HepG2 (cell line): ENCODE data around the gene HPS4. TPM values are rescaled to one million over a fixed set of nuclear protein-coding genes. Genes with fewer than 3 reads are reported as not detected.

Experiments
- ATAC-seq: fragments of 200-7000 bp; cut with Tn5 transposase; 3 replicates; pipeline ENCODE4 v1.9.1; 2020; ENCODE audit warnings: mild to moderate bottlenecking, moderate library complexity
- BruUV-seq: library from RNA; stranded (reverse); fragments of 400-500 nt; replicated peaks from 2 replicates; lab custom pipeline; 2021; lab: Mats Ljungman, UMichigan
- CTCF ChIA-PET: fragments of 300-600 bp; formaldehyde crosslinking; extraction: SDS; loops from one replicate; lab custom pipeline; 2021; ENCODE audit warnings: low total read pairs, inconsistent platforms, low intra/inter-chr PET ratio; lab: Yijun Ruan, JAX
- POLR2A ChIA-PET: fragments of 350-600 bp; sonication (Branson Sonifier 250); formaldehyde crosslinking; loops from one replicate; lab custom pipeline; 2020; ENCODE audit warnings: antibody characterized with exemption, inconsistent platforms; lab: Yijun Ruan, JAX
- DNase-seq: peaks from one replicate; pipeline ENCODE4 v3.0.0-alpha.2; 2015; ENCODE audit warnings: low spot score
- FAIRE-seq: peaks from 3 replicates; lab custom pipeline; 2011; peaks lifted over from hg19 to GRCh38; lab: Jason Lieb, UNC
- H2AFZ ChIP-seq: one replicate; pipeline ENCODE4 v1.6.1; 2011; ENCODE audit warnings: low read length, inconsistent platforms
- H3K27ac ChIP-seq: fragments of 300-600 bp; 3 replicates; pipeline ENCODE4 v1.8.0; 2011; ENCODE audit warnings: mixed run types, mild to moderate bottlenecking, mixed read lengths, low read length, inconsistent platforms; ENCODE audit not compliant: insufficient read depth; ENCODE audit errors: extremely low read length
- H3K27me3 ChIP-seq, 2 experiments: fragments of 200-600 bp in 1 of 2; 2 replicates in 1 of 2; 3 replicates in 1 of 2; pipeline versions ENCODE4 v1.6.0 to v1.8.0; 2011; ENCODE audit warnings: low read length in 2 of 2, mild to moderate bottlenecking in 2 of 2, moderate library complexity in 2 of 2, inconsistent platforms in 1 of 2; ENCODE audit not compliant: insufficient read depth in 2 of 2, control insufficient read depth in 1 of 2
- H3K36me3 ChIP-seq, 2 experiments: fragments of 200-600 bp in 1 of 2; replicated peaks in 1 of 2; 2 replicates in 1 of 2; 3 replicates in 1 of 2; pipeline versions ENCODE4 v1.5.1 to v1.8.0; 2011; ENCODE audit warnings: low read length in 2 of 2, inconsistent platforms in 1 of 2; ENCODE audit not compliant: insufficient read depth in 2 of 2, control insufficient read depth in 1 of 2
- H3K4me1 ChIP-seq: 2 replicates; pipeline ENCODE4 v1.5.1; 2012; ENCODE audit warnings: low read length, inconsistent platforms; ENCODE audit not compliant: insufficient read depth
- H3K4me2 ChIP-seq: 2 replicates; pipeline ENCODE4 v1.6.0; 2011; ENCODE audit warnings: low read depth, low read length, inconsistent platforms
- H3K4me3 ChIP-seq, 3 experiments: fragments of 200-600 bp in 1 of 3; sonication (generic), shearing (Covaris generic) in 1 of 3; replicated peaks in 1 of 3; 2 replicates each; pipeline ENCODE4 v1.5.1; 2011 to 2016; ENCODE audit warnings: low read length in 3 of 3, inconsistent platforms in 2 of 3, low read depth in 2 of 3, mild to moderate bottlenecking in 2 of 3, control low read depth in 1 of 3, mixed read lengths in 1 of 3; ENCODE audit not compliant: insufficient read depth in 1 of 3
- H3K79me2 ChIP-seq: one replicate; pipeline ENCODE4 v1.6.1; 2011; ENCODE audit warnings: low read length, inconsistent platforms; ENCODE audit not compliant: insufficient read depth
- H3K9ac ChIP-seq: 2 replicates; pipeline ENCODE4 v1.6.0; 2011; ENCODE audit warnings: mild to moderate bottlenecking, low read depth, low read length, inconsistent platforms; ENCODE audit not compliant: insufficient read depth
- H3K9me3 ChIP-seq: 2 replicates; pipeline ENCODE4 v1.5.1; 2012; ENCODE audit warnings: mild to moderate bottlenecking, low read length
- H4K20me1 ChIP-seq: 2 replicates; pipeline ENCODE4 v1.6.0; 2011; ENCODE audit warnings: inconsistent platforms, mild to moderate bottlenecking, low read length, moderate library complexity; ENCODE audit not compliant: insufficient read depth
- CENPT ChIP-seq: sonication (generic); formaldehyde crosslinking; IDR thresholded peaks from 2 replicates; pipeline ENCODE4 v1.8.0; 2022; ENCODE audit warnings: low read depth, mild to moderate bottlenecking, moderate library complexity, missing genetic modification reagents
- CHD4 ChIP-seq: fragments of 200-600 bp; sonication (generic); IDR thresholded peaks from 2 replicates; pipeline ENCODE4 v1.7.0; 2017; ENCODE audit warnings: mild to moderate bottlenecking, low read length, borderline replicate concordance
- FOXJ3 ChIP-seq: sonication (generic); formaldehyde crosslinking; IDR thresholded peaks from 2 replicates; pipeline ENCODE4 v1.4.0; 2020; ENCODE audit warnings: missing genetic modification reagents, mild to moderate bottlenecking, borderline replicate concordance
- GZF1 ChIP-seq: sonication (generic); formaldehyde crosslinking; IDR thresholded peaks from 2 replicates; pipeline ENCODE4 v1.5.1; 2020; ENCODE audit warnings: mild to moderate bottlenecking, missing genetic modification reagents
- MAF1 ChIP-seq: sonication (generic); formaldehyde crosslinking; IDR thresholded peaks from 2 replicates; pipeline ENCODE4 v1.5.0; 2020; ENCODE audit warnings: missing genetic modification reagents, borderline replicate concordance
- RAD51 ChIP-seq: fragments of 450-650 bp; IDR thresholded peaks from 2 replicates; pipeline ENCODE4 v1.6.1; 2016; ENCODE audit warnings: borderline replicate concordance
- RXRA ChIP-seq: sonication (generic); formaldehyde crosslinking; IDR thresholded peaks from 2 replicates; pipeline ENCODE4 v1.5.1; 2020; ENCODE audit warnings: missing genetic modification reagents
- ZMAT3 ChIP-seq: sonication (generic); formaldehyde crosslinking; conservative IDR thresholded peaks from 2 replicates; pipeline ENCODE4 v1.7.0; 2021; ENCODE audit warnings: missing genetic modification reagents
- ZNF230 ChIP-seq: sonication (generic); formaldehyde crosslinking; IDR thresholded peaks from 2 replicates; pipeline ENCODE4 v1.4.0; 2020; ENCODE audit warnings: mild to moderate bottlenecking, missing genetic modification reagents
- ZNF232 ChIP-seq: sonication (generic); formaldehyde crosslinking; IDR thresholded peaks from 2 replicates; pipeline ENCODE4 v1.4.0; 2020; ENCODE audit warnings: missing genetic modification reagents, borderline replicate concordance
- ZNF264 ChIP-seq: sonication (generic); formaldehyde crosslinking; IDR thresholded peaks from 2 replicates; pipeline ENCODE4 v1.4.0; 2020; ENCODE audit warnings: missing genetic modification reagents
- WGBS: methylation state at CpG from one replicate; pipeline ENCODE4 v1.1.6; 2017; ENCODE audit warnings: low lambda C conversion rate; 5-methylcytosine and 5-hydroxymethylcytosine counted together
- in situ Hi-C: cut with HindIII; loops from 2 replicates; pipeline ENCODE4 v1.10.0; 2017; ENCODE audit warnings: low pct_unique_long_range_greater_than_20kb; ENCODE audit not compliant: extremely low pct_ligation_motif_present
- intact Hi-C: fragments of 100-400 bp; cut with micrococcal nuclease; formaldehyde crosslinking; loops from one replicate; pipeline ENCODE4 v1.10.0; 2022; ENCODE audit not compliant: unreplicated experiment
- polyA plus RNA-seq, 8 experiments: library from polyadenylated mRNA; depleted of rRNA in 3 of 8; stranded (reverse) in 7 of 8; unstranded in 1 of 8; fragments of >200 nt; fragmentation: Illumina TruSeq in 4 of 8; extraction: Trizol in 4 of 8; gene quantifications; 2 replicates each; pipeline versions ENCODE4 v1.2.1 to v1.2.3, GENCODE V29; 2011 to 2016; ENCODE audit warnings: low read depth in 4 of 8, missing spikeins in 1 of 8, mixed read lengths in 1 of 8; ENCODE audit not compliant: insufficient read depth in 1 of 8
- total RNA-seq, 5 experiments: library from RNA; depleted of rRNA; stranded (reverse); fragments of >200 nt; fragmentation: Illumina TruSeq; extraction: Trizol; gene quantifications; 2 replicates each; pipeline ENCODE4 v1.2.3, GENCODE V29; 2016; ENCODE audit warnings: low read depth in 1 of 5
- TF ChIP-seq, protein P1 (sequence below): sonication (generic); formaldehyde crosslinking; IDR thresholded peaks from 2 replicates; pipeline ENCODE4 v1.5.0; 2020; ENCODE audit warnings: mild to moderate bottlenecking, missing genetic modification reagents
- TF ChIP-seq, protein P2 (sequence below): sonication (generic); formaldehyde crosslinking; IDR thresholded peaks from 2 replicates; pipeline ENCODE4 v1.8.1; 2023; ENCODE audit warnings: mild to moderate bottlenecking, missing genetic modification reagents, borderline replicate concordance
- TF ChIP-seq, protein P3 (sequence below): sonication (generic); formaldehyde crosslinking; IDR thresholded peaks from 2 replicates; pipeline ENCODE4 v1.4.0; 2020; ENCODE audit warnings: missing genetic modification reagents, low read depth, mild to moderate bottlenecking, borderline replicate concordance

HPS4 gene
- total and polyA plus RNA-seq, 2 of the 13 experiments (the other 11 are each of a cell fraction or from before 2014, with no cell fraction given), result 27.4 to 34.0 TPM

DNA sequence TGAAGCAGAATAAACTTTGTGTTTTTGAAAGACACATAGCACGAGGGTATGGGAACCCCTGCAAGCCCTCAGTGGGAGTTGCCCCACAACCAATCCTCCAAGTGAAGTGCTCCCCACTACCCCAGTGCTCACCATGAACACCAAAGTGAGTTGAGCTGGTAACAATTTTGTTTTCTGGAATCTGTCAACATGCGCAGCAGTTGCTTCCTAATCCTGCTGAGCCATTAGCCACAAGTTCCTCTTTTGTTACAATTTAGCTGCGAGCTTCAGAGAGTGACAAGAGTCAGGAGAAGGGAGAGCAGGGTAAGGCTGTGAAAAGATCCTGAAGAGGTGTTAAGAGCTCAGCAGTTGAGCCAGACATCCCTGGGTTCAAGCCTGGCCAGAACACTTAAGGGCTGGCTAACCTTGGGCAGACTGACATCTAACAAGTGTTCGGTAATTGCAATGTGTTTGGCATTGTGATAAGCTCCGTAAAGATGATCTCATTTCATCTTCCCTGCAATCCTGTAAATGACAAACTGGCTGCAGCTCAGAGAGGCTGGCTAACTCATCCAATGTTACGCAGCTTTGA is 78.6 kb downstream of the HPS4 start:
- no peaks in the 10 kb centered on the region for H3K36me3 ChIP-seq
- no peak overlapping the region for H3K4me2 ChIP-seq
- no peaks in the 10 kb centered on the region for H4K20me1 ChIP-seq
- no peak overlapping the region for H3K4me3 ChIP-seq
- intact Hi-C loops, result no loop called here
- no peak overlapping the region for H3K9ac ChIP-seq
- H2AFZ ChIP-seq, result no peak overlapping the region
- ChIA-PET POLR2A (no interaction called here), CTCF (no interaction called here)
- no peaks in the 10 kb centered on the region for H3K4me1 ChIP-seq
- BruUV-seq, result no TSS peak
- DNase-seq (no peak), FAIRE-seq (no peak), ATAC-seq (no peak)
- no peak overlapping the region for H3K27ac ChIP-seq
- 28% methylated on average over 5 of the region's 6 CpGs for WGBS
- no peaks in the 10 kb centered on the region for H3K9me3 ChIP-seq
- no peak for TF ChIP-seq CENPT (CRISPR knock-in tag)
- TF ChIP-seq MAF1 (CRISPR knock-in tag), result no peak
- no peak for TF ChIP-seq CHD4
- no peak for TF ChIP-seq FOXJ3
- TF ChIP-seq, protein P1, sequence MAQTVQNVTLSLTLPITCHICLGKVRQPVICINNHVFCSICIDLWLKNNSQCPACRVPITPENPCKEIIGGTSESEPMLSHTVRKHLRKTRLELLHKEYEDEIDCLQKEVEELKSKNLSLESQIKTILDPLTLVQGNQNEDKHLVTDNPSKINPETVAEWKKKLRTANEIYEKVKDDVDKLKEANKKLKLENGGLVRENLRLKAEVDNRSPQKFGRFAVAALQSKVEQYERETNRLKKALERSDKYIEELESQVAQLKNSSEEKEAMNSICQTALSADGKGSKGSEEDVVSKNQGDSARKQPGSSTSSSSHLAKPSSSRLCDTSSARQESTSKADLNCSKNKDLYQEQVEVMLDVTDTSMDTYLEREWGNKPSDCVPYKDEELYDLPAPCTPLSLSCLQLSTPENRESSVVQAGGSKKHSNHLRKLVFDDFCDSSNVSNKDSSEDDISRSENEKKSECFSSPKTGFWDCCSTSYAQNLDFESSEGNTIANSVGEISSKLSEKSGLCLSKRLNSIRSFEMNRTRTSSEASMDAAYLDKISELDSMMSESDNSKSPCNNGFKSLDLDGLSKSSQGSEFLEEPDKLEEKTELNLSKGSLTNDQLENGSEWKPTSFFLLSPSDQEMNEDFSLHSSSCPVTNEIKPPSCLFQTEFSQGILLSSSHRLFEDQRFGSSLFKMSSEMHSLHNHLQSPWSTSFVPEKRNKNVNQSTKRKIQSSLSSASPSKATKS (CRISPR knock-in tag), result no peak
- no peaks in the 10 kb centered on the region for H3K79me2 ChIP-seq
- H3K27me3 ChIP-seq, result peaks cover 0 to 12% of the 10 kb centered on the region in 2 experiments; a peak in 1 of 5 replicates
- in situ Hi-C loops, result no loop called here

DNA sequence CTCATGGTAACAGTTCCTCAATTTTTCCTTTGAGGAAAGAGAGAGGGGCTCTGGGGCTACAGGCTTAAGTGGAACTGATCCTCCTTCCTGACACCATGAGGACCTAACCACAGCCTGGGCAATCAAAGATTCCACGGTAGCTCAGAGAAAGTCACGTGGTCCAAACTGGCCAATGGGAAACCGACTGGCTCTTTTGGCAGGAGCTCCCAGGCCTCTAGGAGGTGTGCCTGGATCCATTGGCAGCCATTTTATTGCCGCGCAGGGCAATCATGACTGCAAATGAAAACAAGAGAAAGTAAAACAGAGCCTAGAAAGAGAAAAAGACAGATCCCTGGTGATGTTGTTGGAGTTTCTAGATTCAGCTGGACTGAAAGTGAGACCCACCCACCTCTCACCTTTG is 81.9 kb downstream of the HPS4 start:
- DNase-seq (no peak), ATAC-seq (no peak), FAIRE-seq (no peak)
- intact Hi-C loops, result no loop called here
- no peaks in the 10 kb centered on the region for H3K79me2 ChIP-seq
- in situ Hi-C loops, result no loop called here
- no peak overlapping the region for H3K27ac ChIP-seq
- no peaks in the 10 kb centered on the region for H3K4me1 ChIP-seq
- BruUV-seq, result no TSS peak
- H3K9me3 ChIP-seq, result no peaks in the 10 kb centered on the region
- no peak overlapping the region for H3K4me3 ChIP-seq
- no peak overlapping the region for H2AFZ ChIP-seq
- H3K4me2 ChIP-seq, result no peak overlapping the region
- H3K36me3 ChIP-seq, result no peaks in the 10 kb centered on the region
- H3K9ac ChIP-seq, result no peak overlapping the region
- H3K27me3 ChIP-seq, result peaks cover 0 to 12% of the 10 kb centered on the region in 2 experiments; a peak in 1 of 5 replicates
- 41% methylated on average over 5 of the region's 5 CpGs for WGBS
- ChIA-PET POLR2A (no interaction called here), CTCF (no interaction called here)
- H4K20me1 ChIP-seq, result no peaks in the 10 kb centered on the region
- TF ChIP-seq ZNF264 (CRISPR knock-in tag) (no peak), ZNF230 (CRISPR knock-in tag) (no peak), GZF1 (CRISPR knock-in tag) (no peak), RXRA (CRISPR knock-in tag) (no peak), RAD51 (peak; percentile 12; the same call in 1 of the 2 replicates), ZNF232 (CRISPR knock-in tag) (no peak), ZMAT3 (CRISPR knock-in tag) (no peak)
- TF ChIP-seq, protein P2, sequence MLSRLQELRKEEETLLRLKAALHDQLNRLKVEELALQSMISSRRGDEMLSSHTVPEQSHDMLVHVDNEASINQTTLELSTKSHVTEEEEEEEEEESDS (CRISPR knock-in tag), result no peak
- TF ChIP-seq, protein P3, sequence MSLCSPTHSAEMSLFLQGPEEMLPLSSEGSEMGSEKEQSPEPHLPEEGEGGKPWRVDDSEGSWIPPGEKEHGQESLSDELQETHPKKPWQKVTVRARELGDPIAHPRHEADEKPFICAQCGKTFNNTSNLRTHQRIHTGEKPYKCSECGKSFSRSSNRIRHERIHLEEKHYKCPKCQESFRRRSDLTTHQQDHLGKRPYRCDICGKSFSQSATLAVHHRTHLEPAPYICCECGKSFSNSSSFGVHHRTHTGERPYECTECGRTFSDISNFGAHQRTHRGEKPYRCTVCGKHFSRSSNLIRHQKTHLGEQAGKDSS (CRISPR knock-in tag), result no peak
